GM04504 (cell line): Measurements from ENCODE around the gene C8G.

Source experiments
- DNase-seq: peaks from one replicate; pipeline ENCODE4 v3.0.0-alpha.2; 2012; ENCODE audit warnings: low read depth

C8G gene

GRCh38 chr9:136983167-136983566 lies 38.1 kb downstream of the C8G start:
- DNase-seq = no peak

- DNase-seq = no peak
Observed at GRCh38 chr9:136983656-136984314, 38.7 kb downstream of the C8G start.

- no peak for DNase-seq
Observed at GRCh38 chr9:136984464-136985026, 39.5 kb downstream of the C8G start.

- DNase-seq = no peak
Observed at GRCh38 chr9:136985027-136985602, 40.1 kb downstream of the C8G start.

- DNase-seq = no peak
Observed at GRCh38 chr9:136985853-136986252, 40.8 kb downstream of the C8G start.

GRCh38 chr9:136988872-136989271 lies 43.8 kb downstream of the C8G start:
- DNase-seq = no peak

- no peak for DNase-seq
Observed at GRCh38 chr9:136990242-136990911, 45.3 kb downstream of the C8G start.

GRCh38 chr9:136991993-136992818 lies 47.2 kb downstream of the C8G start, which contains the start of gene PAXX:
Gene PAXX (plus strand): TSS chr9:136992422. CDS start chr9:136992444, 22 bp downstream.
- DNase-seq = peak; percentile 67

- DNase-seq = no peak
Observed at GRCh38 chr9:136992819-136993369, 47.9 kb downstream of the C8G start.

- DNase-seq = no peak
Observed at GRCh38 chr9:136994180-136994887, 49.3 kb downstream of the C8G start.

- no peak for DNase-seq
Observed at GRCh38 chr9:136994888-136995230, 49.8 kb downstream of the C8G start.

GRCh38 chr9:136995362-136995761 lies 50.3 kb downstream of the C8G start:
- no peak for DNase-seq

GRCh38 chr9:136995772-136996311 lies 50.8 kb downstream of the C8G start:
- no peak for DNase-seq
